Pons (tissue), 1 donor: Measurements from ENCODE around the gene GPR142.
"Not testable (repeated sequence)": the region's sequence is repeated elsewhere in the genome, so short reads cannot be mapped to it uniquely, and the experiment has no call there.

Experiments
- DNase-seq: peaks from one replicate; pipeline ENCODE4 v3.0.0-alpha.2; 2016; ENCODE audit warnings: low spot score

Gene GPR142

GRCh38 chr17:74393346-74393942, 26.1 kb downstream of the GPR142 start:
- DNase-seq: peak; percentile 40

DNA sequence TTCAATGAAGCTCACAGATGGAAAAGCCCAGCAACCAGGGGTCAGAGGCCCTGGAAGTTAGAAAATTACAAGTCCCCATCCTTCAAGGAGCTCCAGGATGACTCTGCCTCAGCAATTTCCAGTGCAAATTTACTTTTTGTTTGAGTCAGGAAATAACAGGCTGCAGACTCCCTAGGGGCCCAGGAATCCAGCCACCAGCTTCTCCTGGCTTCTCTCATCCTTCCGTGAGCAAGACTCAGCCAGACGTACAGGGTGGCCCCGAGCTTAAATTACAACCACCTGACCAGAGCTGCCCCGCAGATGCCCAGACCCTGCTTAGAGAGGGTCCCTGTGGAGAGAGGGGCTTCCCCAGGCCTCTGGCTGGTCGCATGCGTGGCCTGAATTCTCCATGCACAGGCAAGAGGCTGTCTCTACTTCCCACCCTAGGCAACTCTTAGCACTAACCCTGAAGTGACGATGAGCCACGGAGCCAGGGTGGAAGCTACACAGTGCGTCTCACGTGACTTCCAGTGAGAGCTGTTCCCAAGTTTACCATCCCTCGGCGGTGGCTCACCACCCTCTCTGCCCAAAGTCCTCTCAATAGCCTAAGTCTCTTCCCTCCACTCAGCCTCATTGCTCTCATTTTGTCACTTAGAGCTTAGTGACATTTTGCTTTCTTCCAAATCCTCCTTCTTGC, 27.1 kb downstream of the GPR142 start:
- DNase-seq: no peak

GRCh38 chr17:74394977-74395376, 27.7 kb downstream of the GPR142 start:
- DNase-seq: no peak

- no peak for DNase-seq
These were observed 29.3 kb downstream of the GPR142 start for GRCh38 chr17:74396567-74396966.

DNA sequence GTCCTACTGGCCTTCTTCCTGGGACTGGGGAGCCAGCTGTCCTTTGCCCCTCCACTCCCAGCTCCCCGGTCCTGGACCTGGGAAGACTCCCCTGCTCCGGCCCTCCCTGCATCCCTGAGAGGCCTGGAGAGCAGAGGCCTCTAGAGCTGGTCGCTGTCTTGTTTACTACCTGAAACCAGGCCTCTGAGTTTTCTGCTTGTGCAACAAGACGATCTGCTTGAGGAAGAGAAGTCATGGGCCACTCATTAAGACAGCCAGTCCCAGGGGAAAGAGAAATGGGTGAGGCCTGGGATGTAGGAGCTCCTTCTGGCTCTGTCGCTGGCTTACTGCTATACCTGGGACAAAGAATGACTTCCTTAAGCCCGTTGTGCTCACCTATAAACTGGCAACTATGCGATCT, 34.7 kb downstream of the GPR142 start:
- no peak for DNase-seq

- no peak for DNase-seq
These were observed 36.3 kb downstream of the GPR142 start for GRCh38 chr17:74403512-74404137.

- DNase-seq: no peak
These were observed 36.9 kb downstream of the GPR142 start for GRCh38 chr17:74404218-74404617.

DNA sequence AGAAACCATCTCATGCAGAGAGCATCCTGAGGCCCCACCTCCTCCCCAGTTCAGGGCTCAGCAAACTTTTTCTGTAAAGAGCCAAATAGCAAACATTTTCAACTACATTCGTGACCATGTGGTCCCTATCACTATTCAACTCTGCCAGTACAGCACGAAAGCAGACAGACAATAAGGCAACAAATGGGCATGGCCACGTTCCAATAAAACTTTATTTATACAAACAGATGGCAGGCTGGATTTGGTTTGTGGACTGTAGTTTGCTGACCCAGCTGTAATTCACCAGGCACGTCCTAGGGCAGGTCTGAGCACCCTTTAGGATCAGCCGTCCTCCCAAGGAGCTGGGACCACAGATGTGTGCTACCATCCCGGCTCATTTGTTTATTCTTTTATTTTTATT, 37.5 kb downstream of the GPR142 start:
- DNase-seq: no peak

DNA sequence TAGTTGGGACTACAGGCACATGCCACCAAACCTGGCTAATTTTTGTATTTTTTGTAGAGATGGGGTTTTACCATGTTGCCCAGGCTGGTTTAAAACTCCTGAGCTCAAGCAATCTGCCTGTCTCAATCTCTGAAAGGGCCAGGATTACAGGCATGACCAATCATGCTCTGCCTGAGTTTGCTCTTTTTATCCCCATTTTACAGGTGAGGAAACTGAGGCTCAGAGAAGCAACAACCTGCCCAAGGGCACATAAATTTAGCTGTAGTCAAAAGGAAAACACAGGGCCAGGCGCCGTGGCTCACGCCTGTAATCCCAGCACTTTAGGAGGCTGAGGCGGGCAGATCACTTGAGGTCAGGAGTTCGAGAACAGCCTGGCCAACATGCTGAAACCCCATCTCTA, 38.0 kb downstream of the GPR142 start:
- DNase-seq: not testable (repeated sequence)

- DNase-seq: no peak
These were observed 40.1 kb downstream of the GPR142 start for GRCh38 chr17:74407384-74407783.

DNA sequence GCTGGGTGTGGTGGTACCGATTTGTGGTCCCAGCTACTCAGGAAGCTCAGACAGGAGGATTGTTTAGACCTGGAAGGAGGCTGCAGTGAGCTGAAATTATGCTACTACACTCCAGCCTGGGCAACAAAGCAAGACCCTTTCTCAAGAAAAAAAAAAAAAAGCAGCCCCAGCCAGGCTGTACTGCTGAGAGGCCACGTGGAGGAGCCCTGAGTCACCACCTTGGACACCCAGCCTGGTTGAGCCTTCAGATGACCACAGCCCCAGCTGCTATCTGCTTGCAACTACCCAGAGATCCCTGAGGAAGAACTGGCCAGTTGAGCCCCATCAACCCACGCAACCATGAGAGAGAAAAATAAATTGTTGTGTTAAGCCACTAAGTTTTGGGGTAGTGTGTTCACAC, 41.0 kb downstream of the GPR142 start:
- no peak for DNase-seq

GRCh38 chr17:74408815-74409214, 41.5 kb downstream of the GPR142 start:
- no peak for DNase-seq

DNA sequence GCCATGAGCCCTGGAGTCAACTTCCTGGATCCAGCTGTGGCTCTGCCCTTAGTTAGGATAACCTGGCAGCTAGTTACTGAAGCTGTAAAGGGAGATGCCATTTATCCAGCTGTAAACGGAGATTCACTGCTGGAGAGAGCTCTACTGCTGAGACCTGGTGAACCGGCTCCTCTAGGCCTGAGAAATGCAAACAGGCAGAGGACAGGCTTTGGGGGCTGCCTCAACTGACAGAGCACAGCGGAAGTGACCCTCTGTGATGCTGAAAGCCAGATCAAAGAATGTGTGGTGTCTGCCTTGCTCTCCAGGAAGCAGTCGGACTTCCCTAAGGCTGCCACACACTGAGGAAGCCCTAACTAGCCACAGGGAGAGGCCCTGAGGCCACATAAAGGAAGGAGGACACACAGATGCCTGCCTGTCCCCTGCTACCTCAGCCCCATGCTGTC, 42.7 kb downstream of the GPR142 start:
- DNase-seq: no peak

GRCh38 chr17:74412581-74412980, 45.3 kb downstream of the GPR142 start:
- DNase-seq: no peak

- no peak for DNase-seq
These were observed 46.2 kb downstream of the GPR142 start for GRCh38 chr17:74413491-74413890.

- DNase-seq: no peak
These were observed 47.2 kb downstream of the GPR142 start for GRCh38 chr17:74414510-74414909.

DNA sequence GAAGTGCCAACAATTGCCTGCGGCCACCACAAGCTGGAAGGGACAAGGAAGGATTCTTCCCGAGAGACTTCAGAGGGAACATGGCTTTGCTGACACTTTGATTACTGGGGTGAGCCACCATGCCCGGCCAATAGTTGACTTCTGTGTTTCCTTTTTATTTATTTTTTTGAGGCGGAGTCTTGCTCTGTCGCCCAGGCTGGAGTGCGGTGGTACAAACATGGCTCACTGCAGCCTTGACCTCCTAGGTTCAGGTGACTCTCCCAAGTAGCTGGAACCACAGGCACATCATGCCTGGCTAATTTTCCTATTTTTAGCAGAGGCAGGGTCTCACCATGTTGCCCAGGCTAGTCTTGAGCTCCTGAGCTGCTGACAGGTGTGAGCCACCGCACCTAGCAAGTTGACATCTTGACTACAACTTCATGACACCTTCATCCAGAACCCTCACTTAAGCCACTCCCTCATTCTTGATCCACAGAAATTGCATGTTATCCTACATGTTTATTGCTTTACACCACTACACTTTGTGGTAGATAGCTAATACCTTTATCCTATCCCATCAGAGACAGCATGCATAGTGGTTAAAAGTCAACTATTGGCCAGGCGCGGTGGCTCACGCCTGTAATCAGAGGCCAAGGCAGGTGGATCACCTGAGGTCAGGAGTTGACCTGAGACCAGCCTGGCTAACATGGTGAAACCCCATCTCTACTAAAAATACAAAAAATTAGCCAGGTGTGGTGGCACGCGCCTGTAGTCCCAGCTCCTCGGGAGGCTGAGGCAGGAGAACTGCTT, 48.5 kb downstream of the GPR142 start:
- no peak for DNase-seq

DNA sequence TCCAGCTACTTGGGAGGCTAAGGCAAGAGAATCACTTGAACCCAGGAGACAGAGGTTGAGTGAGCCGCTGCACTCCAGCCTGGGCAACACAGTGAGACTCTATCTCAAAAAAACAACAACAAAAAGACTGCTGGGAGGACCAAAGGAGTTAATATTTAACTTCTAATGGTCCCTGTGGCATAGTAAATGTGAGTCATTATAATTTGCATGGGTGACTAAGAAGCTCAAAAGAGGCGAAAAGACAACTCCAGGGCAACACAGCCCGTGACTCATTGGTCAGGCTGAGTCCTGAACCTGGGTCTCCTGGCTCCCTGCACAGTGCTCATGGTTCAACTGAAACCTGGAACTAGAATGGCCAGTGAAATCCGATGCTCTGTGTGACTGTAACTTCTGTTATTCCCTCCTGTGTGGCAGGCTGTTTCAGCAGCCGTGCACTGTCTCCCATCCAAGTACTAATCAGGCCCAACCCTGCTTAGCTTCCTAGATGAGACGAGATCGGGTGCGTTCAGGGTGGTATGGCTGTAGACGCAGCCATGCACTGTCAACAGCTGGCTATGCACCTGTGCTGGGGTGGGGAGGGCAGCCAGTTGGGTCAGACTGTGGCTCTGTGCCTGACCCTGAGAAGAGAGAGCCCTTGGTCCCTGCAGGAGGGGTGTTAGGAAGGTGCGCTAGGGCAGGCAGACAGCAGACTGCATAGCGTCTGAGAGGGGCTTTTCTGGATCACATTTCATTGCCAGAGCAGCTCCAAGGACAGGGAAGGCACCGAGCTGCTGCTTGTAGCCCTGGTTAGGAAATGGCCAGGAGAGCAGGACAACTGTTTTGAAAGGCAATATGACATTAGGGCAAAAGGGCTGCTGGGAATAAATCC, 50.1 kb downstream of the GPR142 start:
- DNase-seq: no peak

DNA sequence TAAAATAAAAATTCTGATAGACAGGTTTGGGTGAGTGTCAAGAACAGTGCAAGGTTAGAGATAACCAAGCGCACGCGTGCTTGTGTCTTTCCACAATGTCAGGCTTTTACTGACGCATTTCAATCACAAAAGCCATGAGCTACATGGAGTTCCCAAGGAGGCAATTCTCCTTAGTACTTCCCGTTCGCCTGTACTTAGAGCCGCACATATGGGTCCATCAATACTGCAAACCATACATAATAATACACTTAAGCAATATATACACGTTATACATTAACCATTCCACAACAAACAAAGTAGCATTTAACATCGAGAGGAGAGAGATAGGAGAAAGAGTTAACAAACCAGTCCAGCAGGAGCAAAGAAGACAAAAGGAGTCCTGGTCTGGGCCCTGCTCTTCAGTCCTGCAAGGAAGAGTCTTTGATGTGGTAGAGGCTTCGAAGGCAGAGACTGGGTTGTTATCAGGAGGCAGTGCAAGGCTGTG, 52.7 kb downstream of the GPR142 start:
- DNase-seq: no peak
